GM08714 (cell line): ENCODE measurements around the gene UBE2E2.
"Not testable (repeated sequence)": the region's sequence is repeated elsewhere in the genome, so short reads cannot be mapped to it uniquely, and the experiment has no call there.

Source experiments
- H3K4me3 ChIP-seq: fragments of 200-500 bp; sonication (Bioruptor generic); 2 replicates; pipeline ENCODE4 v1.5.1; 2014; ENCODE audit warnings: mild to moderate bottlenecking, low read length, inconsistent platforms
- ZNF274 ChIP-seq: IDR thresholded peaks from 2 replicates; pipeline ENCODE4 v1.6.1; 2012; ENCODE audit warnings: mild to moderate bottlenecking, low read depth, low read length

The UBE2E2 gene

GRCh38 chr3:23330568-23330967 is 127.4 kb downstream of the UBE2E2 start:
- no peak for TF ChIP-seq ZNF274
- H3K4me3 ChIP-seq: no peak overlapping the region

GRCh38 chr3:23331141-23331935 is 128.2 kb downstream of the UBE2E2 start:
- no peak overlapping the region for H3K4me3 ChIP-seq
- TF ChIP-seq ZNF274: no peak

DNA sequence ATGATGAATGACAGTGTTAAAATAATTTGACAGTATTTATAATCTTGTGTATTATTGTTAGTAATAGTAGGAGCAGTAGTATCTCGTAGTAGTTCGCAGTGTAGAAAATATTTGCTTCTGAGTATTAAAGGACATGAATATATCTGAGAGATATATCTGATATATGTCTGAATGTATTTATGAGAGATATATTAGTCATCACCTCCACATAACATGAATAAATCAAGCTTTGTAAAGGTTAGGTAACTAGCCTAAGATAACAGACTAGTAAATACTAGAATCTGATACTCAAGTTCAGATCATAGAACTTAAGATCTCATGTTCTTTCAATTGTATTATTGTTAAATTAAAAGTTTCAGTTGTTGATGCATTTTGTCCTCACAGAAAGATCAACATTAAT is 130.5 kb downstream of the UBE2E2 start:
- no peak overlapping the region for H3K4me3 ChIP-seq
- TF ChIP-seq ZNF274: no peak

DNA sequence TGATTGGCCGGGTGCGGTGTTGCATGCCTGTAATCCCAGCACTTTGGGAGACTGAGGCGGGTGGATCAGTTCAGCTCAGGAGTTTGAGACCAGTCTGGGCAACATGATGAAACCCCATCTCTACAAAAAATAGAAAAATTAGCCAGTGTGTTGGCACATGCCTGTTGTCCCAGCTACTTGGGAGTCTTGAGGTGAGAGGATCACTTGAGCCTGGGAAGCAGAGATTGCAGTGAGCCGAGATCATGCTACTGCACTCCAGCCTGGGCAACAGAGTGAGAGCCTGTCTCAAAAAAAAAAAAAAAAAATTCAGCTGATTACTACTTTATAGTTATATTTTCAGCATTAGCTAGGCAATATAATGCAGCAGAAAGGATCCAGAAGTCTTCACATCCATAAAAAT is 133.7 kb downstream of the UBE2E2 start:
- H3K4me3 ChIP-seq: not testable (repeated sequence)

GRCh38 chr3:23341147-23341838 is 138.2 kb downstream of the UBE2E2 start:
- no peak overlapping the region for H3K4me3 ChIP-seq
- TF ChIP-seq ZNF274: no peak

DNA sequence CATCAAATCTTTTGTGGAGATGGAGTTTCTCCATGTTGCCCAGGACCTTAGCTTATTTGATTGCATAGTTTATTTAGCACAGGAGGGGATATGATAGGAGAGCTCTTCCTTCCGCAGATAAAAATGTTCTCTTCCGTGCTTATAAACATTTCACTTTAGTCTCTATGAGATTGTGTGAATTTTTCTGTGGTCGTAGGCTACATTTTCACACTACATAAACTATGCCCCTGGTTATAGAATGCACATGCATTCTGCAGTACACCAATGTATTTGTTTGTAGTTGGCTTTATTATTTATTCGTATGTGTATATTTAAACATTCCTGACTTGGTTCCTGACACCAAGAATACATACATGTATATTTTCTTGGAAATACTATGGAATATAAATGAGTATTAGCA is 139.2 kb downstream of the UBE2E2 start:
- TF ChIP-seq ZNF274: no peak
- H3K4me3 ChIP-seq: no peak overlapping the region

- no peak for TF ChIP-seq ZNF274
- no peak overlapping the region for H3K4me3 ChIP-seq
Measured at GRCh38 chr3:23343509-23343908, 140.4 kb downstream of the UBE2E2 start.

DNA sequence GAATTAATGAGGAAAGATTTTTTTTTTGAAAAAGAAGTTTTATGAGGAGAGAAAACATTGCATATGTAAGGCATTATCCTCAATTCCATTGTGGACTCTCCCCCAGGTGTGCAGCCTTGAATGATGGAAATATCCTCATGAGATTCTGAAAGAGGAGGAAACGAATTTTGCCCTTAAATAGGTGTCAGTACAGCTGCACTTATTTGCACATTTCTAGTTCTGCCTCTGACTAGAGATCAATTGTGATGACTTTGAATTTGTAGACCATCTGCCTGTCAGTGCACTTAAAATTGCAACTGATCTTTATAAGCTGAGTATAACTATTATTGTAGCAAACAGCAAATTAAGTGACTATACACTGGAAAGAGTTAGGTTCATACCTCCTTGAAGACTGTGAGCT is 141.8 kb downstream of the UBE2E2 start:
- TF ChIP-seq ZNF274: no peak
- H3K4me3 ChIP-seq: no peak overlapping the region

GRCh38 chr3:23349444-23349843 is 146.3 kb downstream of the UBE2E2 start:
- not testable (repeated sequence) for H3K4me3 ChIP-seq

DNA sequence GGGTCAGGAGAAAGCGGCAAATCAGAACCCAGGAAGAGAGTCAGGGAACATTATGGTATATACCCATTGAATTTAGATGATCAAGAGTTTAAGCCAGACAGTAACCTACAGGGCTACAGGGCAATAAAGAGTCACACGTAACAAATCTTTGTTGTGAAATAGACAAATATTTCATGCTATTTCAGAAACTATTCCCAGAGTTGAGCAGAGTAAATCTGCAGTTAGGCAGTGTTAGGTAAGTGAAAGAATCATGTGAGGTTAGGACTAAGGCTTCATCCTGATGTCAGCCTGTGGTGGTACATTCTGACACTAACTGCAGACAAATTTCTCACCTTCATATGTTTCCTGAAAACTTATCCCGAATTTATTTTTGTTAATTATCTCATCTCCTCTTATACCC is 153.0 kb downstream of the UBE2E2 start:
- H3K4me3 ChIP-seq: no peak overlapping the region
- no peak for TF ChIP-seq ZNF274

DNA sequence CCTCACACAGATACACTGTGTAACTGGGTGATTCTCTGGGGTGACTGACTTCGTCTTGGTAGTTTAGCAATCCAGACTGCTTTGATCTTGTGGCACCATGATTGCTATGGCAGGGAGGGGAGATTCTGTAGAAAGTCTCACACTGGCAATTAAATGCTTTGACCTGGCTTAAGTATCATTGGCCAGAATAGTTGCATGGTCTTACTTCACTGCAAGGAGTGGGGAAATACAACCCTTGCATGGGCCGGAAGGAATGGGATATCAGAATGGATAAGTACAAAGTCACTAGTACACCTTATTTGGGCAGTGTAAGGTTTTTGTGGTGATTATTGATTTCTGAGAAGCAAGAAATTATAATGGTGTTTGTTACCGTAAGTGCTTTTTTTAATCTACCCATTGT is 153.8 kb downstream of the UBE2E2 start:
- no peak overlapping the region for H3K4me3 ChIP-seq

GRCh38 chr3:23359116-23359515 is 156.0 kb downstream of the UBE2E2 start:
- no peak for TF ChIP-seq ZNF274
- no peak overlapping the region for H3K4me3 ChIP-seq

More for the DNA sequence above, 153.8 kb downstream of the UBE2E2 start:
- no peak for TF ChIP-seq ZNF274

- no peak overlapping the region for H3K4me3 ChIP-seq
- TF ChIP-seq ZNF274: no peak
Measured at GRCh38 chr3:23365066-23365465, 161.9 kb downstream of the UBE2E2 start.

DNA sequence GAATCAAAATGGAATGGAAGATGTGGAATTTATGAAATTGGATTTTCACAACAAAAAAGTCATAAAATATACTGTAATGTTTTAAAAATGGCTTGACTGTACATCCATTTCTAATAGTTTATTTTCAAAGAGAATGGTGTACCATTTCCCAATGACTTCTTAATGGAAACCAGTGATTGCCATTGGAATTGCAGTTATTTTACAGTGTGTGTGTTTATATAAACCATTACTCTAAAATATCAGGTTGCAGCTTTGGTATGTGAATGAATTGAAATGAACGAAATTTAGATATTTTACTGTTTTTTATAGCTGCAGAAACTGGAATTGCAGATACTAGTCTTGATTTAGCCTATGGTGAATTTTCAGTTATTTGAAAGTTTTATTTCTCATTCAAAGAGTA is 165.6 kb downstream of the UBE2E2 start:
- H3K4me3 ChIP-seq: no peak overlapping the region
- no peak for TF ChIP-seq ZNF274

- H3K4me3 ChIP-seq: no peak overlapping the region
- no peak for TF ChIP-seq ZNF274
Measured at GRCh38 chr3:23372285-23372684, 169.2 kb downstream of the UBE2E2 start.
